HG03520 (cell line): ENCODE measurements around the gene TRMT6.

Source experiments
- ATAC-seq: cut with Tn5 transposase; IDR thresholded peaks from one replicate; pipeline ENCODE4 v1.9.1; 2021; ENCODE audit warnings: mild to moderate bottlenecking, moderate library complexity; ENCODE audit not compliant: unreplicated experiment

TRMT6 gene

DNA sequence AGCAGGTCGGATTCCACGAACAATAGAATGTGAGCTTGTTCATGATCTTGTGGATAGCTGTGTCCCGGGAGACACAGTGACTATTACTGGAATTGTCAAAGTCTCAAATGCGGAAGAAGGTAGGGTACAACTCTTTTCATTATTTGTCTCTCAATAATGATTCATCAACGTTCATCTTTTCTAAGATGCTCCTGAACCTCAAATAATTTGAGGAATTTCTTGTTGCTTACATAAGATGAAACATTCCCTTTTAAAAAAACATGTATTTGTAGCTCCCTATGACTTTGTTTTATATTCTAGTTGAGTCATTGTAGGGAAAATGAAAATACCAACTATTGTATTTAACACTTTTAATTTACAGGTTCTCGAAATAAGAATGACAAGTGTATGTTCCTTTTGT lies 17.1 kb upstream of the TRMT6 start:
- no peak for ATAC-seq

DNA sequence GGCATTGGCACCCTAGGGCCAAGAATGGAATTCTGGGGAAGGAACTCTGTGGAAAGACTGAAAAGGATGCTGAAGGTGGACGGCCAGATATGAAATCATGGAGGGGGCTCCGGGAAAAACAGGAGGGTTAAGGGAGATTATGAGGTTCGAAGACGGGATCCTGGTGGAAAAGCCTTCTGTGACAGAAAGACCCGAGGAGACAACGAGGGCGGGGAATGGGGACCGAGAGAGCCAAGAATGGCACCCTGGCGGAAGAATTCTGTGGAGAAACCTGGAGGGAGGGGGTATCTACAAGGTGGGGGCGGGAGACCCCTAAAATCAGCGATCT lies 426 bp downstream of the TRMT6 start:
- ATAC-seq: no peak

DNA sequence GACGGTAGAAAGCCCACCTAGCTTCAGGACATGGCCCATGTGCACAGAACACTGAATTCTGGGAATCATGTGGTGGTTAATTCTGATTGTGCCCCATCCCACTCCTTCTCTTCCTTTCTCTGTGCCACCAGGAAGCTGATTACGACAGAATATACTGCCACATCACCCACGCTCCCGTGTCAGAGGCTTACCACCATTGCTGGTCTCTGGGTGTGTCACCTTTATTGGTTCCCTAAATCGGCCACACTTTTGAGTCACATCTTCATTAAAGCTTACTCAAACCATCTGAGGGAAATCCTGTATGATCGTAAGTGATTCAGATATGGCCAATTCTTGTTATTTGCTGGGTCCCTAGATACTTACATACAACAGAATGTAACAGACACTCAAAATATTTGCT lies 3.1 kb downstream of the TRMT6 start:
- no peak for ATAC-seq

DNA sequence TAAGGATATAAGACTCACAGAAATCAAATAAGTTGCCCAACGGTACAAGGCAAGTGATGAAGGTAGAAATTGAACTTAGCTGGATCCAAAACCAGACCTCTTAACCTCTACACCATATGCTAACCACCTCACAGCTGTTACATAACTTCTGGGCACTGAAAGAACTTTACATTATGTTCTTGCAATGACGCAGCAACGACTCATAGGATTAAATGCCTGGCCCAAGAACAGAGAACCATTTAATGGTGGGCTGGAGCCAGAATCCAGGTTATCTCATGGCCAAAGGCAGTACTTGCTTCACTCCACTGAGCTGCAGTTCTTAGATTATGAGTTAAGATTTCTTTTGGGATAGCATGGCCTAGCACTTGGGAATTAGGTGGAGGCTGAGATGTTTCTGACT lies 4.4 kb downstream of the TRMT6 start:
- no peak for ATAC-seq

DNA sequence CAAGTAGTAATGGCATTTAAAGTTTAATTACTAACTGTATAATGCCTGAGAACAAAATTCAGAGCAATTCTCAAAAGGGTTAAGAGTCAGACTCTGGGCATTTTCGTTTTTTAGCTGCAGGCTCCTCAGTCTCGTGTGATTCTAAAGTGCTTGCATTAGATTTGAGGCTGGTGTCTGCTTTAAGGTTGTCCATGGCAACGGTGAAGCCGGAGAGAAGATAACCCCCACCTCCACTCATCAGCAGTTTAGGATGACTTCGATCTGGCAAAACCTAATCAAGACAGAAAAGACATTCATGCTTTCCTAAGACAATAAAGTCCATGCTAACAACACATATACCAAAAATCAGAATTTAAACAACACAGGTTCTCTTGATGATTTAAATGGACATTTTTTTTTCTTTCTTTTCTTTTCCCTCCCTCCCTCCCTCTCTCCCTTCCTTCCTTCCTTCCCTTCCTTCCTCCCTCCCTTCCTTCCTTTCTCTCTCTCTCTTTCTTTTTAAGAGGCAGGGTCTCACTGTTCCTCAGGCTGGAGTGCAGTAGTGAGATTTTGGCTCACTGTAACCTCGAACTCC lies 11.8 kb downstream of the TRMT6 start:
- no peak for ATAC-seq

DNA sequence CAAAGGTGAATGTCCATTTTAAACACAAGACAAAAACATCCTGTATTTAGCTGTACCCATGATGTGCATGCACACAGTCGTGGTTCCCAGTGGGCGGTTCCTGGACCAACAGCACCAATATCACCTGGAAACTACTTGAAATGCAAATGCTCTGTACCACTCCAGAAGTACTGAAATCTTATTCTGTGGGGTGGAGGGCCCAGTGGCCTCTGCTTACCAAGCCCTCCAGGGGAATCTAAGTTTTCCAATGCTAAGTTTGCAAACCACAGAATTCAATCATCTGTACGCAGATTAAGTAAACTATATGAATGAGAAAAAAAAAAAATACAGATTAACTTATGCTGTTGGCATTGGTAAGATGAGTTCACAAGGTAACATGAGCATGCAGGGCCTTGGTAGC lies 14.1 kb downstream of the TRMT6 start:
- ATAC-seq: no peak

DNA sequence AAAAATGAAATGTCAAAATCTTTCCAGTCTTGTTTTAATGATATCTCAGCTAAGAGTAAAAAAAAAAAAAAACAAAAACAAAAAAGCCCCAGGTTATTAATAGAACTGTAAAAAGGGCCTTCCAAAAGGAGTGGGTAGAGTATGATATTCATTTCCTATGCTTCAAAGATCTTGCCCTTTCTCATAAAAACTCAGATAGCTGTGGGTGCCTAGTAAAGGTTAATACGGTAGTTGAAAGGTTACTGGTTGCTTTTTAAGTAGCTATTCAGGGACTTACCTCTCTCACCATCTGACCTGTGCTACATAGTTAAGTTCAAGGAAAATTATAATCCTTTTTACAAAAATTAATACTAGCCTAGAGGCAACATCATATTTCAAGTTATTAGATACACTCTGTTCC lies 14.9 kb downstream of the TRMT6 start:
- ATAC-seq: no peak

DNA sequence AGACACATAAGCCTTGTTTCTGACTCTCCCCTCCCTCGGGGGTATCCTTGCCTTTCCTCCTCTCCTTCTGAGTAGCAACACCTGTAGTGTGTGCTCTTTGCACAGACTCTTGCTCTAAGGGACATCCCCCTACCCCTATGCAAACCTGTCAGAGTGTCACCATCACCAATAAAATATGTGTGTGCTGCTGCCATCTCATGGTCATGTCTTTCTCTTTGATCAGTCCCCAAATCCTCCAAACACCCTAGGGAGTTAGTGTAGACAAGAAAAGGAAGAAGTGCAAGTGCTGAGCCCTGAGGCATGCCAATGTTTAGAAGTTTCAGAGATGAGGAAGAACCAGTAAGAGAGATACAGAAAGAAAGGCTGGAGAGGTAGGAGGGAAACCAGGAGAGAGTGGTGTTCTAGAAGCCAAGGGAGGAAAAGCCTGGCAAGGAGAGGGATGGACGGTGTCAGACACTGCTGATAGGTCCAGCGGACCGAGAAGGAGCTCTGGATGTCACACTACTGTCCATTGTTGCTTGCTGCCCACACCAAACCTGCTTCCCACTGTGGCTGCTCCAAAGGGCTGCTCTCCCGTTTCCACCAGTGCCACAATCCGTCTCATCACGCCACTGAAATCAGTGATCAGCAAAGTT lies 16.4 kb downstream of the TRMT6 start:
- ATAC-seq: no peak

DNA sequence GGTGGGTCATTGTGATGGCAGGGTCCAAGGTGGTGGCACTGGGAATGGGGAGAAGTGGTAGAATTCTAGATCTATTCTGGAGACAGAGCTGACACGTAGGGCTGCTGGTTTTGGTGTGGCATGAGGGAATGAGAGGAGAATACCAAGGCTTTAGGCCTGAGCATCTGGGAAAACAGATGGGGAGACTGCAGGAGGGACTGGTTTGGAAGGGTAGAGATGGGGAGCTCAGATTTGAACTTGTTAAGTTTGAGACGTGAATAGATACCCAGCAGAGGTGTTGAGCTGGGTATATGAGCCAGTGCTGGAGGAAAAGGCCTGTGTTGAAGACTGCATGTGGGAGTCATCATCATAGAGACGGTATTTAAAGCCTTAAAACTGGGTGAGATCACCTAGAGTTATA lies 17.5 kb downstream of the TRMT6 start:
- no peak for ATAC-seq

DNA sequence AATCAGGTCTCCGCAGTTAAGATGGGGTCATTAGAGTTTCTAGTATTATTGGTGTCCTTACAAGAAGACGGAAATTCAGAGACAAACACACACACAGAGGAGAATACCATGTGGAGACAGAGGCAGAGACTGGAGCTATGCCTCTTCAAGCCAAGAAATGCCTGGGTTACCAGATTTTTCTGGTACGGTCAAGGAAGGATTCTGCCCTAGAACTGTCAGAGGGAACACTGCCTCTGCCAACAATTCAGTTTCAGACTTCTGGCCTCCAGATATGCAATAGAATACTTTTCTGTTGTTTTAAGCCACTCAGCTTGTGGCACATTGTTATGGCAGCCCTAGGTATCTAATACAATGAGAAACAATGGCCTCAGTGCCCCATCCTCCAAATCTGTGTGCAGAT lies 18.9 kb downstream of the TRMT6 start:
- ATAC-seq: no peak

DNA sequence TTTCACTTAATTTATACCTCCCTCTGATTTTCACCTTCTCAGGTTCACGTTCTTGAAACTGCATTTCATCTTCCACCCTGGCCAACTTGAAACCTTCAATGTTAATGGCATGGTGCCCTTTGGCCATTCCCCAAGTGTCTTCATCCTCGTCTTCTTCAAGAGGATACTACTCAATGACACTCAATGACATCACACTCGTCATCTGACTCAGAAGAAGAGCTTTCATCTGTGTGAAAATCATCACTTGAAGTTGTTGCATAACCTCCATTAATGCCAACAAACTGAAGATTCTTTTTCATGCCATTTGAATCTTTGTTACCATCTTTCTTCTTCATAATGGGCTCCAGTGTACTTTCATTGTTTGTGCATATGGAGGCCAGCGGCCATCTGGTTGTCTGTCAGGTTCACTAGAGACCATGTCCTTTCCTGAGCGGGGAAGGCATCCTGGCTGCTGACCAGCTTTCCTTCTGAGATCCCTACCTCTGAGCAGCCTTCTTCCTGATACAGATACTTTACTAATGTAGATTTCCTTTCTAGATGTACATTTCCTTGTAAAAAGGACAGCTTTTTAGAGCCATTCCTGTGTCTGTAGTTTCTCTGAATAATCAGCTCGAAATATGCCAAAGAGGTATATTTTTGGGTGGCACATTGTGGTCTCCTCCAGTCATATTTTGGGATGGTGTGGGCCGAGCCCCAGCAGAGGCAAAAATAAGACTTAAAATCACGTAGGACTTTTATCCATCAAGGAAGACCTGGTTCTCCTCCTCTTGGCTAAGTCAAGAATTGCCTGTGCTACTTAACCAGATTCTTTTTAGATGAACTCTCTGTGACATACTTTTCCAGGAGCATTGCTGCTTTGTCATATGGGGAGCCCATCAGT lies 21.3 kb downstream of the TRMT6 start:
- no peak for ATAC-seq

DNA sequence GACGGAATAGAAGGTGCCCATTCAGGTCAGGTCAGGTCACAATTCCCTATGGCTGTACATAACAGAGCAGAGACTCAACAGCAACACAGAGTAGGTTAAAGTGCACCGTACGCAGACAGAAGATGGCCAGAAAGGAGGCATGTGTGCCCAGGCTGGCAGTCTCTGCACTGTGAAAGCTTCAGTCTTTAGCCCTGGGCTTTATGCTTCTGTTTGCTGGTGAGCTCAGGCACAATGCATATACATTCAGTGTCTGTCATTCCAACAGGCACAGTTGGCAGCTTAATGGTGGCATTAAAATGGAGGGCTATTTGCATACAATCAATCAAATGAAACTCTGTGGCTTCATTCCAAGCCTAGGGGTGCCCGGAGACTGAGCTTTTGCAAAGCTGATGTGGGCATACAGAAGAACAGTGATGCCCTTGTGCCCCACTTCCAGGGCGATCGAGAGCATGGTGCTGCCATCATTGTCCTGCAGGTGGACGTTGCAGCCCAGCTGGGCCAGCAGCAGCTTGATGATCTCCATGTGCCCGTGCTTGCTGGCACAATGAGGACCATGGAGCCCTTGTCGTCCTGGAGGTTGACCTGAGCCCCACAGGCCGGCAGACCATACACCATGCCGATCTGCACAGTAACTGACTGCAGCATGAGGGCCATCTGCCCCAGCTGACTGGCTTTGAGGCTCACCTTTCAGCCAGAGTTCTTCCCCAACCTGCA lies 22.4 kb downstream of the TRMT6 start:
- ATAC-seq: no peak

DNA sequence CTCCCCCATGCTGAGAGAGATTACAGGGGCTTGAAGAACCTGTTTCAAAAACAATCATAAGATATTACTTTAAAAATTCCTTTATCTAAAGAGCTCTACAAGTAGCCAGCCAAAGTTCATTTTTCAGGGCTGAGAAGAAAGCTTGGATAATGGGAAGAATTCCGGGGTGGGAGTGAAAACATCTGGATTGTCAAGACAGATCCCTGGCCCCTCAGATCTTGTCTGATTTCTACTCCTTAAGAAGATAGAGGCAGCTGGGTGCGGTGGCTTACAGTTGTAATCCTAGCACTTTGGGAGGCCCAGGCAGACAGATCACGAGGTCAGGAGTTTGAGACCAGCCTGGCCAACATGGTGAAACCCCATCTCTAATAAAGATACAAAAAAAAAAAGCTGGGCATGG lies 24.8 kb downstream of the TRMT6 start:
- no peak for ATAC-seq

DNA sequence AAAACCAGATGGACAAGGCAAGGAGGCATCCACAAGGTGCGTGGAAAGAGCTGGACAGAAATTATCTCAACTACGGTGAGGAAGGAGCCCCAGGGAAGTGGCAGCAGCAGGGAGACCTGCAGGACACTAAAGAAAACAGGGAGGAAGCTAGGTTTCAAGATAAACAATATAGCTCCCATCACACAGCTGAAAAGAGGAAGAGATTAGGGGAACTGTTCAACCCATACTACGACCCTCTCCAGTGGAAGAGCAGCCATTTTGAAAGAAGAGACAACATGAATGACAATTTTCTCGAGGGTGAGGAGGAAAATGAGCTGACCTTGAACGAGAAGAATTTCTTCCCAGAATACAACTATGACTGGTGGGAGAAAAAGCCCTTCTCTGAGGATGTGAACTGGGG lies 26.8 kb downstream of the TRMT6 start:
- ATAC-seq: no peak

DNA sequence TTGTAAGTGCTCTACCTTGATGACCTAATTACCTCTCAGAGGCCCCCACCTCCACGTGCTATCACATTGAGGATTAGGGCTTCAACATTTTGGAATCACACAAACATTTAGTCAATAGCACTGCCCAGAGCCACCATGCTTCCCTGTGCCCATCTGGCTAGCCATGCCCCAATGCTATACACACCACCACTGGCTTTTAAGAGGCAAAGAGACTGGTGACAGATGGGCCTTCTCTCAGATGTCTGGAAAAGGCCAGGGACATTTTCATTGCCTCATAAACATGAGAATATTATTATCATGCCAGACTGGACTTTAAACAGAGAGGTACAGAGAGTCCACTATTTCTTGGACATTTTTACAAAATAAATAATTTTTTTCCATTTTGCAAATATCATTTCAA lies 29.8 kb downstream of the TRMT6 start:
- ATAC-seq: no peak

DNA sequence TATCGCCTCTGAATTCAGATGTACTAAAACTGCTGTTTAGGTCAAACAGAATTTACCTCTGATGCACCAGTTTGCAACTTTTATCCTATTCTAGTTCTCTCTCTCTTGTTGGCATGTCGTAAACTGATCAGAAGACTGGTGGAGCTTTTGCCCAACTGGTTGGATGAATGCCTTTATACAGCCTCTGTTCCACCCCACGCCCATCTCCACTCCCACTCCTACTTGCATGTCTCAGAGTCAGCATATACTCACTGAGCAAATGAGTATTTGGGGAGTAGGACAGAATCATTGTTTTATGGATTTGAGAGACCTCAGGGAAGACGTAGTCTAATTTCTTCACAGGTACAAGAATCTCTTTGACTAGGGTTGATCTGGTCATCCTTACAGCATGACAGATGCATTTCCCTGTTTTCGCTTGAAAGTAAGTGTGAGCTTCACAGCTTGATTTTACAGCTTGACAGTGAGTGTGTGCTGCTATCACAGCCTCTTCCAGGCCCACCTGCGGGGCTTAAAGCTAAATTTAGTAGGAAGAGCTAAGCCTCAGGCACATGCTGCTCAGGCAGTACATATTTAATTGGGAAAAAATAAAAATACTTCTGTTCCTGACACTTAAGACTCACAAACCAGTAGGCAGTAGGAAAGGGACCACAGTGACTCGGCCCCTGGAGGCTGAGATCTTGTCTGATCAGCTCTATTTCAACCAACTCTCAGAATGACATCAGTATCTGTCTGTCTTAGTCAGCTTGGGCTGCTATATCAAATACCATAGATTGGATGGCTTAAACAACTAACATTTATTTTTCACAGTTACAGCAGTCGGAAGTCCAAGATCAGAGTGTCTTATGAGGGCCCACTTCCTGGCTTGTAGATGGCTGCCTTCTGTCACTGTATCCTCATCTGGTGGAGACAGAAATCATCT lies 30.4 kb downstream of the TRMT6 start:
- ATAC-seq: no peak

DNA sequence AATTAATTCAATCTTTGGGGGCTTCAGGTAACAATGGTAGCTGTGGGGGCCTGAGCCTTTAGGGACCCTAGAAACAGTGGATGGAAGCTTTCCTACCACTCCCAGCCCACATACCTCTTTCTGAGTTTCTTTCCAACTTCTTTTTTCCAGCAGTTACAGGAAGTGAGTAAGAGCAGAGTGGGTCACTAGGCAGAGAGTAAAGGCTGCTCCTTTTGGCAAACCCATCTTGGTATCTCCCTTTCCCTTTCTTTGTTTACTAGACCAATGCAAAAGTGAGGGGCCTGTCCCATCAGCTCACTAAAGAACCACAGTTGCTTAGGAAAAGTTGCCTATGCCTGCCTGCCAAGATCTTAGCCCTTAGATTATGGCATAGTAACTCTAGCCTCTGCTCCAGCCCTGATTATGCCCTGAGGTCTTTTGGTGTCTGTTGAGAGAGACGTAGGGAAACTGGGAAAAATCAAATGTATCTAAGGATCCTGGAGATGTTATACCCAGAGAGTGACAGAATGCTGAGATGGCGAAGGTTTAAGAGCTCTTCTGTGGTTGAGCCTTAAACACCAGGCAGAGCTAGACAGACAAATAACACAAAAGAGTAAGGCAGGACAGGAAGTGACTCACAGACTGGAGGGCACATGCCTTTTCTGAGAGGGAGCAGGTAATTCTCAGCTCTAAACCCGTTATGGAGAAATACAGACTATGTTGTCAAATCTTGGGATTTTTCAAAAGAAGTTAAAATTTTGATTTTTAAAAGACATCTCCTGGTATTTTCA lies 31.3 kb downstream of the TRMT6 start:
- no peak for ATAC-seq

DNA sequence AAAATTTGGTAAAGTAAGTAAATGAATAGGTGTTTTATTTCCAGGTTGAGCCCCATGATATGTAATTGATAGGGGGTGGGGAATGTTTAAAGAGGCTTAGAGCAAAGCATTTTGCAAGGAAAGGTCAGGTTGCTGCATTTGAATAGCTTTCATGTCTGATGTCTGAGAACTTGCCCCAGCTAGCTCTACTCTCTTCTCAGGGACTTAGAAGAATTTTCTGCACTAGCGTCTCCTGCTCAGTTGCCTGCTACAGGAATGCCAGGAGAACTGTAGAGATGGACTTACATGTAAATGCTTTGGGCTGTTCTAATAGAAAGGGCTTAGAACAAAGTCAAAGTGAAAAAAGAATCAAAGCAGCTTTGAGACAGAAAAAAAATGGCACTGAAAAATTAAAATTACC lies 35.5 kb downstream of the TRMT6 start:
- ATAC-seq: no peak

DNA sequence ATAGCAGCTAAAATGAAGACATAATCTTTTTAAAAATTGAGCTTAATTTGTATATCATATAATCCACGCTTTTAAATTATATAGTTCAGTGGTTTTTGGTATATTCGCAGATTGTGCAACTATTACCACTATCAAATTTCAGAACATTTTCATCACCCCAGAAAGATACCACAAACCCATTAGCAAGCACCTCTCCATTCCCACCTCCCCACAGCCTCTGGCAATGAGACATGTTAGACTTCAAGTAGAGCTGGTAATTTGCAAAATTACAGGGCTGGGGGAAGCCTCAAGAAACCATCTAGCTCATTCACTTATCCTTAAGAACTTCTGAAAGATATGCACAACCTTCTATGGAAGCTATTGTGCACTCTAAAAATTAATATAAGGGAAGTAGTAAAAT lies 37.2 kb downstream of the TRMT6 start:
- ATAC-seq: no peak

DNA sequence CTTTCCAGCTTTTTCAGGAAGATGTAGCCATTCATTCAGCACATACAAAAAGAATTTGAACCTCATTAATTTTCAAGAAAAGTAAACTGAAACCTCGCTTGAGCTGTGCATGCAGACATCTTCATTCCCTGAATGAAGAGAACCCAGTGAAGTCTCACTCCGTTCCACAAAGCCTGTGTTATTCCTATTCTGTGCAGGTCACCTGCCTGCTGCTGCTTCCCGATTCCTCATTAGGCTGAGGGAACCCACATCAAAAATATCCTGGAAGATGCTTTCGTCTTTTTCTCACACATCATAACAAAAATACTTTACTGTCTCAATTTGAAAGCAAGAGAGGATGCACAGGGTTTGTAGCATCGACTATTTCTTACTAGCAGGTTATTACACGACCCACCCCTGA lies 40.1 kb downstream of the TRMT6 start:
- ATAC-seq: no peak
